Measurements from ENCODE around the gene GUCA2B. TPM values are rescaled to one million over a fixed set of nuclear protein-coding genes. Genes with fewer than 3 reads are reported as not detected.

The GUCA2B gene
- total RNA-seq, 1 experiment from 2014 or later: not detected

- no peak for DNase-seq (ENCODE audit: low read depth)
Observed at GRCh38 chr1:42184616-42185015, 31.4 kb downstream of the GUCA2B start.

DNA sequence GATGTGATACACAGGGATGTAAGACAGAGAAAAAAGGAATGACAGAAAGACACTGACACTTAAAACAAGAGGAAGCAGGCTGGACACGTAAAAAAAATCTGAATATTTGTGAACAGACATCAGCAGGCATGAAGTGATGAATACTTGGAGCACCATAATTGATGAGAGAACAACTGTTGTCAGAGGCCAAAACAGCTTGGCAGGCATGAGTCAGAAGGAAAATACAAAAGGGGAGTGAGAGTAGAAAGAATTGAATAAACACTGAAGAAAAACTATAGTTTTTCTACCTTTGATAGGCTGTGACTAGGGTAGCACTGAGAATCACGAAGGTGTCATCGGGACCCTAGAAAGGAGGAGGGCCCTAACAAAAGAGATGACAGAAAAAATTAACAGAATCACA lies 32.9 kb downstream of the GUCA2B start:
- DNase-seq (ENCODE audit: low read depth): peak; percentile 50

GRCh38 chr1:42189931-42190853 lies 37.0 kb downstream of the GUCA2B start:
- DNase-seq (ENCODE audit: low read depth): no peak

- no peak for DNase-seq (ENCODE audit: low read depth)
Observed at GRCh38 chr1:42191319-42191718, 38.1 kb downstream of the GUCA2B start.

DNA sequence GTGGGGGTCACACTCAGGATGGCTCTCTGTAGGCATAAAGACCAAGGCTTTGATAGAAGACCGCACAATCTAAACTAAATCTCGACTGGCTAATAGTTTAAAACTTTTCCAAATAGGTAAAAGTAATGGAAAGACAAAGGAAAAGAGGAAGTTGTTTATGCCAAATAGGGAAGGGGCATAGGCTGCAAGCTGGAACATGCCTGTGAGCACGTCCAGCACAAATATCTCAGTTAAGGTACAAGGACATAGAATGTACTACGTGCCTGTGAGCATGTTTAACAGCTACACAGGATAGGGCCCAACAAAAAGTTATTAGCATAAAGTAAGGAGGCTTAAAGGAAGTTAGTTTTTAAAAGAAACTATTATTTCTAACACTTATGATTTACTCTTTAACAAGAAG lies 38.9 kb downstream of the GUCA2B start:
- no peak for DNase-seq (ENCODE audit: low read depth)

DNA sequence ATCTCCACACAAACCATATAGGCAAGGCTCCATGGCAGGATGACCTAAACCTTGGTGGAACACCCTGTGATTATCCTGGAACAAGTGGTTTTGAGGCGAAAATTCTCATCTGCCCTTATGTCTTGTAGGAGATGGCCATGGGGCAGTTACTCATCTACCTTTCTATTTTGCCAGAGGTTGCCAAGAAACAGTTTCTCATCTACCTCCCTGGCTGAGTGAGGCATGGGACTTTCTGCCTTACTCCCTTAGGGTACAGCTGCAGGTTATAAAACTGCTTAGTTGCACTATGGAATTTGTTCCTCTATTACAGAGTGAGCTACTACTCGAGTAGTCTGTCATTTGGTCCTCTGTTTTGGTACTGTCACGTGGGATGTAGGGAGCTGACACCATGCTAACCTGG lies 42.6 kb downstream of the GUCA2B start:
- DNase-seq (ENCODE audit: low read depth): peak; percentile 70

GRCh38 chr1:42198251-42198650 lies 45.0 kb downstream of the GUCA2B start:
- DNase-seq (ENCODE audit: low read depth): no peak

DNA sequence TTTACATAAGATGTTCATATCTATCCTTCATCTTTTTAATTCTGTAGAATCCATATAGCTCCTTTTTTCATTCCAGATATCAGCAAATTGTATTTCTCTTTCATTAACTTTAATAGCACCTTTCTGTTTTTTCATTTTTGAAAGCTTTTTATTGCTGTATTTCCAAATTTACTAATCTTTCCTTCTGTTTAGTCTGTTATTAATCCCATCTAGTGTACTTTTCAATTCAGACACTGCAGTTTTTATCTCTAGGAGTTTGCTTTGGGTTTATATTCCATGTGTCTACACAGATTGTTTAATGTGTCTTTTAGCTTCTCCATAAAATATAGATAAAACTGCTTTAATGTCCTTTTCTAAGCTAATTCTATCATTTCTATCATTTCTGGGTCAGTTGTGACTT lies 48.8 kb downstream of the GUCA2B start:
- DNase-seq (ENCODE audit: low read depth): no peak

Other genes starting within 250 kb of the GUCA2B start
- 4.2 and 10.0 TPM in 2 replicates for gene HIVEP3, start 234.5 kb upstream of the GUCA2B start, total RNA-seq (2014; rRNA removed; shearing (Covaris generic))
- gene GUCA2A, start 11.3 kb downstream of the GUCA2B start, total RNA-seq (2014; rRNA removed; shearing (Covaris generic)): not detected in 2 replicates
- gene FOXJ3, start 181.8 kb downstream of the GUCA2B start, total RNA-seq (2014; rRNA removed; shearing (Covaris generic)): 22.0 and 31.9 TPM in 2 replicates
- not detected in 2 replicates for gene RIMKLA, start 227.4 kb downstream of the GUCA2B start, total RNA-seq (2014; rRNA removed; shearing (Covaris generic))